ENCODE data around the gene DERA.

GRCh38 chr12:16072678-16073077 lies 161.5 kb downstream of the DERA start:
- TF ChIP-seq, protein P1, sequence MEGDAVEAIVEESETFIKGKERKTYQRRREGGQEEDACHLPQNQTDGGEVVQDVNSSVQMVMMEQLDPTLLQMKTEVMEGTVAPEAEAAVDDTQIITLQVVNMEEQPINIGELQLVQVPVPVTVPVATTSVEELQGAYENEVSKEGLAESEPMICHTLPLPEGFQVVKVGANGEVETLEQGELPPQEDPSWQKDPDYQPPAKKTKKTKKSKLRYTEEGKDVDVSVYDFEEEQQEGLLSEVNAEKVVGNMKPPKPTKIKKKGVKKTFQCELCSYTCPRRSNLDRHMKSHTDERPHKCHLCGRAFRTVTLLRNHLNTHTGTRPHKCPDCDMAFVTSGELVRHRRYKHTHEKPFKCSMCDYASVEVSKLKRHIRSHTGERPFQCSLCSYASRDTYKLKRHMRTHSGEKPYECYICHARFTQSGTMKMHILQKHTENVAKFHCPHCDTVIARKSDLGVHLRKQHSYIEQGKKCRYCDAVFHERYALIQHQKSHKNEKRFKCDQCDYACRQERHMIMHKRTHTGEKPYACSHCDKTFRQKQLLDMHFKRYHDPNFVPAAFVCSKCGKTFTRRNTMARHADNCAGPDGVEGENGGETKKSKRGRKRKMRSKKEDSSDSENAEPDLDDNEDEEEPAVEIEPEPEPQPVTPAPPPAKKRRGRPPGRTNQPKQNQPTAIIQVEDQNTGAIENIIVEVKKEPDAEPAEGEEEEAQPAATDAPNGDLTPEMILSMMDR (IDR thresholded peaks at IDR 0.05) = no peak
- no peak for TF ChIP-seq POLR2AphosphoS5 (IDR thresholded peaks at IDR 0.05; ENCODE audit: low read depth, low read length)

All from Panc1 (cell line).